SHP77 (cell line): Measurements from ENCODE around the gene DPPA5.
"Not testable (repeated sequence)": the region's sequence is repeated elsewhere in the genome, so short reads cannot be mapped to it uniquely, and the experiment has no call there.

Experiments used
- DNase-seq, 2 experiments: peaks; one replicate each; lab custom pipeline; 2025; lab: John Stamatoyannopoulos, UW

DPPA5 gene

DNA sequence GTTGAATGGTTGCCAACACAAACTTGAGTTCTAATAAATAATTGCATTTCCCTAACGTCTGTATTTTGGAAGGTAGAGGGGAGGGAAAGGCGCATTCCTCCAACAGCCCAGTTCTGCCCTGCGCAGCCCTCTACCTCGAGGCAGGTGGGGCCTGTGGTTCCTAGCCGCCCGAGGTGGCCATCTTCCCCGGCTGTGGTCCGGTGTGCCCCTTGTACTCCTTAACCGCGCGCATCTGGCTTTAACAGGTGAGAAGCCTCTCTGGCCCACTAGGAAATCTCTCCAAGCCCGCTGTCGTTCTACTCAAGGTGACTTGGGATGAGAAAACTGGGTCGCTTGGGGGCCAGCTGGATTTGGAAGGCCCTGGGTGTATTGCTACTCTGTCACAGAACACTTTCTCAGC lies 10.0 kb upstream of the DPPA5 start:
- DNase-seq: no peak

GRCh38 chr6:73363537-73363875 lies 9.4 kb upstream of the DPPA5 start:
- DNase-seq: no peak

- DNase-seq: no peak
Observed at GRCh38 chr6:73362869-73363536, 8.9 kb upstream of the DPPA5 start.

GRCh38 chr6:73362358-73362757 lies 8.3 kb upstream of the DPPA5 start, which contains the start of gene KHDC3L:
TSS of gene KHDC3L (plus strand) at chr6:73362658. CDS start at chr6:73362730, 72 bp downstream.
- no peak for DNase-seq

- no peak for DNase-seq
Observed at GRCh38 chr6:73349311-73349710, 4.8 kb downstream of the DPPA5 start.

GRCh38 chr6:73348550-73349204 lies 5.4 kb downstream of the DPPA5 start:
- DNase-seq: no peak

GRCh38 chr6:73343164-73343563 lies 10.9 kb downstream of the DPPA5 start:
- DNase-seq: no peak

DNA sequence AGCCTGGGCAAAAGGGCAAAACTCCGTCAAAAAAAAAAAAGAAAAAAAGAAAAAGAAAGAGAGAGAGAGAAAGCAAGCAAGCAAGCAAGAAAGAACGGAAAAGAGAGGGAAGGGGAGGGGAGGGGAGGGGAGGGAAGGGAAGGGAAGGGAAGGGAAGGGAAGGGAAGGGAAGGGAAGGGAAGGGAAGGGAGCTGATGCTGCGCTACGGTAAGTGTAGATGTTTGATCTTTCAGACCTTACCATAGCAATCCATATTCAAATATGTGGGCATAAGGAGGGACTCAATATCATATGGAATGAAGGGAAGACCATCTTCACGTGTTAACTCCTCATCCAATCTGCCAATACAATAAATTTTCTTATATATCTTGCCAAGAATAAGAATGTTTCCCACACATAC lies 11.9 kb downstream of the DPPA5 start:
- DNase-seq: no peak

DNA sequence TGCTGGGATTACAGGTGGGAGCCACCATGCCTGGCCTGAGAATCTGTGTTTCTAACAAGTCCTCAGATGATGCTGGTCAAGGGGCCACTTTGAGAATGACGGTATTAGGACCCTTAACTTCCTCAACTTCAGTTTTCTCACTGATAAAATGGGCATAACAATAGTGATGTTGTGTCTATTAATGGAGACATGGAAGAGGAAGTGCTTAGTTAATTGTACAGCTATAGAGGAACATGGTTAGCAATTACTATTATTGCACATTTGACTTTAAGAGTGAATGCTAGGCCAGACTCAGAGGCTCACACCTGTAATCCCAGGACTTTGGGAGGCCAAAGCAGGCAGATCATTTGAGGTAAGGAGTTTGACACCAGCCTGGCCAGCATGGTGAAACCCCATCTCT lies 12.7 kb downstream of the DPPA5 start:
- DNase-seq: no peak

DNA sequence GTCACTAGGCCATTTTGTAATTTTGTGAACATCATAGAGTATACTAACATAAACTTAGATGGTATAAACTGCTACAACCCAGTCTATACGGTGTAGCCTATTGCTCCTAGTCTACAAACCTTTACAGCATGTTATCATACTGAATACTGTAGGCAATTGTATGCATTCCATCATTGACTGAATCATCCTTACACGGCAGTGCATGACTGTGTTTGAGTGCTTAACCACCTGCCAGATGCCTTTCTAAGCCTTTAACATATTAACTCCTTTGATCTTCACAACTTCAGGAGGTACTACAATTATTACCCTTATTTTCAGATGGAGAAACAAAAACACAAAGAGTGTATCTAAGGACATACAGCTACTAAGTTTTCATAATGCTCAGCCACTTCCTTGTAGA lies 14.0 kb downstream of the DPPA5 start:
- DNase-seq: no peak

GRCh38 chr6:73339340-73339739 lies 14.7 kb downstream of the DPPA5 start:
- DNase-seq: no peak

DNA sequence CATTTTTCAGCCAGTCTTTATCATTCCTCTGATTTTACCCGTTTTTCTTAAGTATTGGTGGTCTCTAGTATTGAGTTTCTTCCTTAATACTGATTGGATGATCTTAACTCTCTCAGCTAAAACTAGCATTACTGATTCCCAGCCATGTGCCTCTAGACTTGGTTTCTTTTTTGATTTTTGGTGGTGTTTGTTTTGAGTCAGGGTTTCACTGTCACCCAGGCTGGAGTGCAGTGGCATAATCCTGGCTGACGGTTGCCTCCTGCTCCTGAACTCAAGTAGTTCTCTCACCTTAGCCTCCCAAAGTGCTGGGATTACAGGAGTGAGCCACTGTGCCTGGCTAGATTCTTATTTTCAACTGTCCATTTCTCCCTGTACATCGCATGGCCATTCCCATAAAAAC lies 24.9 kb downstream of the DPPA5 start:
- DNase-seq: no peak

- no peak for DNase-seq
Observed at GRCh38 chr6:73328790-73329189, 25.3 kb downstream of the DPPA5 start.

DNA sequence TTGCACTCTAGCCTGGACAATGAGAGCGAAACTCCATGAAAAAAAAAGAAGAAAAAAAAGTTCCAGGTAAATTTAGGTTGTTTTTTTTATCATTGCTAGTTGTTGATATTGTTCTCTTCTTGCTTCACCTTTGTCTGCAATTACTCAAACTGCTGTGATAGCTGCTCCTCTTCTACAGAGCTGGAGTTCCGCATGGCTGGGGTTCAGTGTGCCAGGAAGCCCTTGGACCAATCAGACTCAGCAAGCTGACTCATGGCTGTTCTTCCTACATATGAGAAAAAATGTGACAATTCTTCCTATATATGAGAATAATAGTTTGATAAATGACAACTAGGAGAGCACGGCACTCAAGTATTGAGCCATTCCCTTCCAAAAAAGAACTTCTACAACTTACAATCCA lies 28.4 kb downstream of the DPPA5 start:
- no peak for DNase-seq

- no peak for DNase-seq
Observed at GRCh38 chr6:73323323-73323722, 30.8 kb downstream of the DPPA5 start.

- DNase-seq: no peak
Observed at GRCh38 chr6:73314577-73315492, 39.2 kb downstream of the DPPA5 start.

DNA sequence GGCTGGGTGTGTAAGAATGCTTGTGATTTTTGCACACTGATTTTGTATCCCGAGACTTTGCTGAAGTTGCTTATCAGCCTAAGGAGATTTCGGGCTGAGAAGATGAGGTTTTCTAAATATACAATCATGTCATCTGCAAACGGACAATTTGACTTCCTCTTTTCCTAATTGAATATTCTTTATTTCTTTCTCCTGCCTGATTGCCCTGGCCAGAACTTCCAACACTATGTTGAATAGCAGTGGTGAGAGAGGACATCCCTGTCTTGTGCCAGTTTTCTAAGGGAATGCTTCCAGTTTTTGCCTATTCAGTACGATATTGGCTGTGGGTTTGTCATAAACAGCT lies 43.6 kb downstream of the DPPA5 start:
- DNase-seq: not testable (repeated sequence)

GRCh38 chr6:73309785-73310502 lies 44.1 kb downstream of the DPPA5 start:
- DNase-seq: peak; percentile 16 to 43

GRCh38 chr6:73309535-73309784 lies 44.6 kb downstream of the DPPA5 start:
- DNase-seq: no peak

- peak; percentile 10 to 11 for DNase-seq
Observed at GRCh38 chr6:73308712-73309534, 45.2 kb downstream of the DPPA5 start.

GRCh38 chr6:73303773-73304172 lies 50.3 kb downstream of the DPPA5 start:
- not testable (repeated sequence) for DNase-seq
